Natural killer cell (primary cell): ENCODE results near the gene LRP8. TPM values are rescaled to one million over a fixed set of nuclear protein-coding genes. Genes with fewer than 3 reads are reported as not detected.

Experiments
- ATAC-seq, 3 donors: fragments of 150-1000 bp in 2 of 3; fragments of 200-7000 bp in 1 of 3; cut with Tn5 transposase; 1 replicate in 1 of 3; 2 replicates in 2 of 3; pipeline ENCODE4 v1.10.0; 2021; ENCODE audit warnings: mild to moderate bottlenecking in 2 of 3, moderate library complexity in 2 of 3
- DNase-seq, 2 donors: peaks; one replicate each; pipeline versions ENCODE4 v3.0.0 to v3.0.0-alpha.2; 2013 to 2021; ENCODE audit warnings: mixed read lengths in 1 of 2
- H3K27ac ChIP-seq: one replicate; pipeline ENCODE4 v1.5.1; 2013; ENCODE audit warnings: mild to moderate bottlenecking, low read length
- H3K27me3 ChIP-seq: one replicate; pipeline ENCODE4 v1.6.1; 2013; ENCODE audit warnings: low read length; ENCODE audit not compliant: control insufficient read depth, insufficient read depth
- H3K36me3 ChIP-seq: one replicate; pipeline ENCODE4 v1.6.1; 2013; ENCODE audit warnings: low read length; ENCODE audit not compliant: control insufficient read depth, insufficient read depth
- H3K4me1 ChIP-seq: one replicate; pipeline ENCODE4 v1.6.1; 2013; ENCODE audit warnings: low read length; ENCODE audit not compliant: control insufficient read depth, insufficient read depth
- H3K4me3 ChIP-seq: one replicate; pipeline ENCODE4 v1.5.1; 2013; ENCODE audit warnings: low read length
- H3K9me3 ChIP-seq: one replicate; pipeline ENCODE4 v1.6.1; 2013; ENCODE audit warnings: low read length; ENCODE audit not compliant: control insufficient read depth, insufficient read depth
- H3K27ac Mint-ChIP-seq, 2 donors: one replicate each; pipeline ENCODE4 v1.8.0; 2022; ENCODE audit warnings: mild to moderate bottlenecking in 2 of 2, mixed read lengths in 2 of 2, moderate library complexity in 1 of 2
- H3K27me3 Mint-ChIP-seq, 2 donors: one replicate each; pipeline ENCODE4 v1.8.0; 2022; ENCODE audit warnings: low read depth in 2 of 2, mixed read lengths in 2 of 2
- H3K36me3 Mint-ChIP-seq: one replicate; pipeline ENCODE4 v1.8.0; 2022; ENCODE audit warnings: mixed read lengths
- H3K4me1 Mint-ChIP-seq, 2 donors: one replicate each; pipeline ENCODE4 v1.8.0; 2022; ENCODE audit warnings: mixed read lengths in 2 of 2
- H3K4me3 Mint-ChIP-seq: one replicate; pipeline ENCODE4 v1.8.0; 2022; ENCODE audit warnings: mild to moderate bottlenecking, moderate library complexity, mixed read lengths
- H3K9me3 Mint-ChIP-seq, 2 donors: one replicate each; pipeline ENCODE4 v1.8.0; 2022; ENCODE audit warnings: mixed read lengths in 2 of 2
- WGBS: methylation state at CpG from one replicate; pipeline ENCODE4 v1.1.7; 2013; ENCODE audit warnings: missing lambda C conversion rate; ENCODE audit not compliant: insufficient coverage; 5-methylcytosine and 5-hydroxymethylcytosine counted together
- intact Hi-C: fragments of 100-400 bp; cut with micrococcal nuclease; formaldehyde crosslinking; loops from one replicate; pipeline ENCODE4 v1.14.2; 2022
- total RNA-seq, 4 donors: library from RNA; stranded (reverse); fragments of 120-200 nt in 1 of 4; gene quantifications; one replicate each; pipeline versions ENCODE4 v1.2.3 to v1.2.4, GENCODE V29; 2013 to 2022
- TF ChIP-seq, protein P1 (sequence below): fragments of 200-600 bp; IDR thresholded peaks from one replicate; pipeline ENCODE4 v1.8.0; 2022; ENCODE audit warnings: antibody characterized with exemption

Gene LRP8
- total RNA-seq, 3 donors from 2014 or later (not counting 1 experiment from before 2014, with no cell fraction given) = 23.2 to 27.3 (median 24.9) TPM

DNA sequence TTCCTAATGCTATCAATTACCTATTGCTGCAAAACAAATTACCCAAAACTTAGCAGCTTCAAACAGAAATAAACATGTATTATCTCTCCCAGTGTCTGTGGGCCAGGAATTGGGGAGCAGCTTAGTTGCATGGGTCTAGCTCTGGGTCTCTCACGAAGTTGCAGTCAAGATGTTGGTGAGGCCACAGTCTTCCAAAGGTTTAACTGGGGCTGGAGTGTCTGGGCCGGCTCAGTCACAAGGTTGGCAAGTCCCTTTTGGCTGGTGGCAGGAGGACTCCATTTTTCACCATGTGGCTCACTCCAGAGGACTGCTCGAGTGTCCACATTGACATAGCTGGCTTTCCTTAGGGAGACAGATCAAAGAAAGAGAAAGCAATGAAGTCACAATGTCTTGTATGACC is 5.0 kb upstream of the LRP8 start:
- peaks cover 8 to 15% of the 10 kb centered on the region in 2 donors for H3K4me1 Mint-ChIP-seq
- TF ChIP-seq, protein P1, sequence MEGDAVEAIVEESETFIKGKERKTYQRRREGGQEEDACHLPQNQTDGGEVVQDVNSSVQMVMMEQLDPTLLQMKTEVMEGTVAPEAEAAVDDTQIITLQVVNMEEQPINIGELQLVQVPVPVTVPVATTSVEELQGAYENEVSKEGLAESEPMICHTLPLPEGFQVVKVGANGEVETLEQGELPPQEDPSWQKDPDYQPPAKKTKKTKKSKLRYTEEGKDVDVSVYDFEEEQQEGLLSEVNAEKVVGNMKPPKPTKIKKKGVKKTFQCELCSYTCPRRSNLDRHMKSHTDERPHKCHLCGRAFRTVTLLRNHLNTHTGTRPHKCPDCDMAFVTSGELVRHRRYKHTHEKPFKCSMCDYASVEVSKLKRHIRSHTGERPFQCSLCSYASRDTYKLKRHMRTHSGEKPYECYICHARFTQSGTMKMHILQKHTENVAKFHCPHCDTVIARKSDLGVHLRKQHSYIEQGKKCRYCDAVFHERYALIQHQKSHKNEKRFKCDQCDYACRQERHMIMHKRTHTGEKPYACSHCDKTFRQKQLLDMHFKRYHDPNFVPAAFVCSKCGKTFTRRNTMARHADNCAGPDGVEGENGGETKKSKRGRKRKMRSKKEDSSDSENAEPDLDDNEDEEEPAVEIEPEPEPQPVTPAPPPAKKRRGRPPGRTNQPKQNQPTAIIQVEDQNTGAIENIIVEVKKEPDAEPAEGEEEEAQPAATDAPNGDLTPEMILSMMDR = no peak

DNA sequence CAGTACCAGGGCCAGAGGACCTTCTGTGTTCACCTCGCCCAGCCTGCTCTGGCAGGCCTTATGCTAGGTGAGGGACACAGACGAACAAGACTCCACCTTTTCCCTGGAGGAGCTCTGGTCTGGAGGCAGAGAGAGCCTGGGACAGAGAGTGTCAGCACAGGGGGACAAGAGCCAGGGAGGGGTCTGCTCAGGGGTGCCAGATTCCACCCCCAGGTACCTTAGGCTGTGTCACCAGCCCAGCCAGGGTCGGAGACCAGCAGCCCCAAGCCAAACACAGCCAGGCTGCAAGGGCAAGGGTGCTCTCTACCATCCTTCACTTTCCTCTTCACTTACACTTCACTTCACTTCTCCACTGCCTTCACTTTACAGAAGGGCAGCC is 4.3 kb upstream of the LRP8 start:
- ATAC-seq = no peak
- DNase-seq = no peak
- H3K27ac ChIP-seq = no peak overlapping the region
- Mint-ChIP-seq H3K4me1 (peaks cover 10 to 17% of the 10 kb centered on the region in 2 donors), H3K27me3 (no peaks in the 10 kb centered on the region), H3K36me3 (no peaks in the 10 kb centered on the region), H3K9me3 (no peaks in the 10 kb centered on the region), H3K27ac (peak overlapping the region in 1 of 2 donors; percentile 2), H3K4me3 (no peak overlapping the region)
- intact Hi-C loops = no loop called here
- no peaks in the 10 kb centered on the region for H3K9me3 ChIP-seq
- no peak overlapping the region for H3K4me3 ChIP-seq
- H3K4me1 ChIP-seq = peaks cover 11% of the 10 kb centered on the region
- H3K36me3 ChIP-seq = no peaks in the 10 kb centered on the region
- TF ChIP-seq, protein P1 = no peak
- no peaks in the 10 kb centered on the region for H3K27me3 ChIP-seq
- 93% methylated on average over 3 of the region's 3 CpGs for WGBS

More for the DNA sequence above, 5.0 kb upstream of the LRP8 start:
- Mint-ChIP-seq H3K27ac (peak overlapping the region in 1 of 2 donors; percentile 2), H3K27me3 (no peaks in the 10 kb centered on the region), H3K36me3 (no peaks in the 10 kb centered on the region), H3K9me3 (no peaks in the 10 kb centered on the region), H3K4me3 (no peak overlapping the region)
- no peaks in the 10 kb centered on the region for H3K36me3 ChIP-seq
- no peaks in the 10 kb centered on the region for H3K27me3 ChIP-seq
- 90% methylated on average over 3 of the region's 3 CpGs for WGBS
- no peak overlapping the region for H3K27ac ChIP-seq
- no peak for DNase-seq
- no peak for ATAC-seq
- peaks cover 10% of the 10 kb centered on the region for H3K4me1 ChIP-seq
- no peaks in the 10 kb centered on the region for H3K9me3 ChIP-seq
- no peak overlapping the region for H3K4me3 ChIP-seq
- intact Hi-C loops = no loop called here

DNA sequence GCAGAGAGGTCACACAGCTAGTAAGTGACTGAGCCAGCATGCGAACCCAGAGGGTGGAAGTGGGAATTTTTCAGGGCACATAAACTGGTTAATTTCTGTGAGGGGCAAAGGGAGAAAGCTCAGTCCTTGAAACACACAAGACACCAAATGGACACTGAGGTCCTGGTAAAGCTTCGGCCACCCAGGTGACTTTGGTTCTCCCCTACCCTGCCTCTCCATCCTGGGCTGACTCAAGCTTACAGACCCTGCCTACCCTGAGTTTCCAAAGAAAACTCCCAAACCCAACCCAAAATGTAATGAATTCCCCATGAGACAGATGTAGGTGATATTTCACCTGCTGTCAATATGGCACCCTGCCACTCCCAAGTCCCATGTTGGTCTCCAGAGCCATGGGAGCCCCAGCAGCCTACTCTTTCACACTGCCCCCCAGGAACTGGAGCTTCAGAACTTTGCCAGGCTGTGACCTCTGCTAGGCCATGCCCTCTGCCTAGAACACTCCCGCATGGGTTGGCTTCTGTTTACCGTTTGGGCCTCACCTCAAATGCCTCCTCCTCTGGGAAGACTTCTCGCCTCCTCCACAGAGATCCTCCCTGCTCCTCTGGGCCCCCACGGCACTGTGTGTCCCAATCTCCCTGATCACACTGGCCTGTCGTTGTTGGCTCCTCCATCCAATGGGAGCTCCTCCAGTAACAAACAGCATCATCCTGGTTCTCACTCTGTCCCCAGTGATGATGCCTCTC is 3.7 kb upstream of the LRP8 start:
- Mint-ChIP-seq H3K27me3 (no peaks in the 10 kb centered on the region), H3K36me3 (no peaks in the 10 kb centered on the region), H3K4me3 (no peak overlapping the region), H3K27ac (no peak overlapping the region), H3K9me3 (no peaks in the 10 kb centered on the region), H3K4me1 (peaks cover 16 to 22% of the 10 kb centered on the region in 2 donors)
- H3K9me3 ChIP-seq = no peaks in the 10 kb centered on the region
- no peak for DNase-seq
- no peaks in the 10 kb centered on the region for H3K36me3 ChIP-seq
- intact Hi-C loops = no loop called here
- no peak overlapping the region for H3K27ac ChIP-seq
- TF ChIP-seq, protein P1 = no peak
- H3K4me3 ChIP-seq = no peak overlapping the region
- no peaks in the 10 kb centered on the region for H3K27me3 ChIP-seq
- H3K4me1 ChIP-seq = peaks cover 17% of the 10 kb centered on the region
- 97% methylated on average over 7 of the region's 7 CpGs for WGBS
- no peak for ATAC-seq

DNA sequence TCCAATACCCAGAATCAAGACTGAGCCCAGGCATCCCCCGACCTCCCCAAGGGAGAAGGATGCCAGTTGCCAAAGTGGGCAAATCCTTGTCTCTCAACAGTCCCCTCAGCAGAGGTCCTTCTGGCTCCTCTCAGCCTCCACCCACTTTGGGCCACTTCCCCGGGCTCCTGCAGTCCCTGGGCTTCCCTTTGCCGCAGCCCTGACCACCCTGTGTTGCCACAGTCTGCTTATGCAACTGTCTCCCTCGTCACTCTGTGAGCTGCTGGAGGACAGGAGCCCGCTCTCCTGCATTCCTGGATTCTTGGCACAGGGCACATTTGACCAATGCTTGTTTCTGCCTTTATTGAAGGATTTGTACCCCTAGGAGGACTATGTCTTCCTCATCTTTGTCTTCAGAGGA is 2.9 kb upstream of the LRP8 start:
- Histone ChIP-seq H3K27ac (no peak overlapping the region), H3K4me1 (peaks cover 19% of the 10 kb centered on the region), H3K36me3 (no peaks in the 10 kb centered on the region), H3K27me3 (no peaks in the 10 kb centered on the region), H3K4me3 (no peak overlapping the region), H3K9me3 (no peaks in the 10 kb centered on the region)
- 84% methylated on average over 5 of the region's 5 CpGs for WGBS
- H3K27me3 Mint-ChIP-seq = no peaks in the 10 kb centered on the region
- peaks cover 20 to 30% of the 10 kb centered on the region in 2 donors for H3K4me1 Mint-ChIP-seq
- TF ChIP-seq, protein P1 = no peak
- ATAC-seq (no peak), DNase-seq (no peak)
- H3K27ac Mint-ChIP-seq = no peak overlapping the region
- H3K9me3 Mint-ChIP-seq = no peaks in the 10 kb centered on the region
- H3K36me3 Mint-ChIP-seq = no peaks in the 10 kb centered on the region
- intact Hi-C loops = no loop called here
- H3K4me3 Mint-ChIP-seq = peak overlapping the region; percentile 21
